ENCODE measurements around the gene PLPPR1. TPM values are rescaled to one million over a fixed set of nuclear protein-coding genes. Genes with fewer than 3 reads are reported as not detected.

The PLPPR1 gene
- total and polyA plus RNA-seq, 2 of the 13 experiments (the other 11 are each of a cell fraction or from before 2014, with no cell fraction given): 16.0 to 84.7 TPM

- TF ChIP-seq PRDM10 (CRISPR knock-in tag; IDR thresholded peaks at IDR 0.05; ENCODE audit: low read depth) (0 out of 2 replicates have a peak, but pooled peaks have one; percentile 25), BRCA1 (CRISPR knock-in tag; IDR thresholded peaks at IDR 0.05) (no peak), YEATS4 (CRISPR knock-in tag; IDR thresholded peaks at IDR 0.05; ENCODE audit: borderline replicate concordance) (no peak), KDM5A (IDR thresholded peaks at IDR 0.05; ENCODE audit: borderline replicate concordance, low read length) (no peak), YEATS2 (CRISPR knock-in tag; IDR thresholded peaks at IDR 0.05; ENCODE audit: borderline replicate concordance) (peak; percentile 44; the same call in 1 of the 2 replicates), ZFP62 (CRISPR knock-in tag; IDR thresholded peaks at IDR 0.05) (no peak), TBX3 (IDR thresholded peaks at IDR 0.05; ENCODE audit: borderline replicate concordance) (no peak), RXRB (CRISPR knock-in tag; IDR thresholded peaks at IDR 0.05; ENCODE audit: borderline replicate concordance) (0 out of 2 replicates have a peak, but pooled peaks have one; percentile 24), ZNF414 (CRISPR knock-in tag; IDR thresholded peaks at IDR 0.05) (no peak), ERF (CRISPR knock-in tag; IDR thresholded peaks at IDR 0.05) (peak; percentile 59; the same call in 1 of the 2 replicates), NFIB (CRISPR knock-in tag; IDR thresholded peaks at IDR 0.05; ENCODE audit: borderline replicate concordance) (no peak), YY1 (IDR thresholded peaks at IDR 0.05; ENCODE audit: insufficient read depth, insufficient replicate concordance, low read depth, low read length) (peak; percentile 19), ZNF501 (CRISPR knock-in tag; IDR thresholded peaks at IDR 0.05) (0 out of 2 replicates have a peak, but pooled peaks have one; percentile 27), ZNF264 (CRISPR knock-in tag; IDR thresholded peaks at IDR 0.05) (no peak), TBL1XR1 (IDR thresholded peaks at IDR 0.05; ENCODE audit: borderline replicate concordance, low read length, partially characterized antibody) (no peak), NFE2 (CRISPR knock-in tag; IDR thresholded peaks at IDR 0.05) (no peak), REXO4 (CRISPR knock-in tag; IDR thresholded peaks at IDR 0.05; ENCODE audit: borderline replicate concordance) (no peak), TSC22D2 (CRISPR knock-in tag; IDR thresholded peaks at IDR 0.05; ENCODE audit: borderline replicate concordance) (peak; percentile 68; the same call in 1 of the 2 replicates)
- TF ChIP-seq, protein P1, sequence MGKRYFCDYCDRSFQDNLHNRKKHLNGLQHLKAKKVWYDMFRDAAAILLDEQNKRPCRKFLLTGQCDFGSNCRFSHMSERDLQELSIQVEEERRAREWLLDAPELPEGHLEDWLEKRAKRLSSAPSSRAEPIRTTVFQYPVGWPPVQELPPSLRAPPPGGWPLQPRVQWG (CRISPR knock-in tag; IDR thresholded peaks at IDR 0.05; ENCODE audit: borderline replicate concordance, low read depth): no peak
- TF ChIP-seq, protein P2, sequence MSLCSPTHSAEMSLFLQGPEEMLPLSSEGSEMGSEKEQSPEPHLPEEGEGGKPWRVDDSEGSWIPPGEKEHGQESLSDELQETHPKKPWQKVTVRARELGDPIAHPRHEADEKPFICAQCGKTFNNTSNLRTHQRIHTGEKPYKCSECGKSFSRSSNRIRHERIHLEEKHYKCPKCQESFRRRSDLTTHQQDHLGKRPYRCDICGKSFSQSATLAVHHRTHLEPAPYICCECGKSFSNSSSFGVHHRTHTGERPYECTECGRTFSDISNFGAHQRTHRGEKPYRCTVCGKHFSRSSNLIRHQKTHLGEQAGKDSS (CRISPR knock-in tag; IDR thresholded peaks at IDR 0.05; ENCODE audit: borderline replicate concordance, low read depth): peak; percentile 38; the same call in 1 of the 2 replicates
- TF ChIP-seq, protein P3, sequence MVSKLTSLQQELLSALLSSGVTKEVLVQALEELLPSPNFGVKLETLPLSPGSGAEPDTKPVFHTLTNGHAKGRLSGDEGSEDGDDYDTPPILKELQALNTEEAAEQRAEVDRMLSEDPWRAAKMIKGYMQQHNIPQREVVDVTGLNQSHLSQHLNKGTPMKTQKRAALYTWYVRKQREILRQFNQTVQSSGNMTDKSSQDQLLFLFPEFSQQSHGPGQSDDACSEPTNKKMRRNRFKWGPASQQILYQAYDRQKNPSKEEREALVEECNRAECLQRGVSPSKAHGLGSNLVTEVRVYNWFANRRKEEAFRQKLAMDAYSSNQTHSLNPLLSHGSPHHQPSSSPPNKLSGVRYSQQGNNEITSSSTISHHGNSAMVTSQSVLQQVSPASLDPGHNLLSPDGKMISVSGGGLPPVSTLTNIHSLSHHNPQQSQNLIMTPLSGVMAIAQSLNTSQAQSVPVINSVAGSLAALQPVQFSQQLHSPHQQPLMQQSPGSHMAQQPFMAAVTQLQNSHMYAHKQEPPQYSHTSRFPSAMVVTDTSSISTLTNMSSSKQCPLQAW (CRISPR knock-in tag; IDR thresholded peaks at IDR 0.05): 0 out of 2 replicates have a peak, but pooled peaks have one; percentile 50
Observed at GRCh38 chr9:101119206-101119819, 90.8 kb downstream of the PLPPR1 start (continued).
